Neural progenitor cell (in vitro differentiated cells): Measurements from ENCODE around the gene TMEM218. TPM values are rescaled to one million over a fixed set of nuclear protein-coding genes. Genes with fewer than 3 reads are reported as not detected.

Experiments used
- DNase-seq: peaks from one replicate; pipeline ENCODE4 v3.0.0-alpha.2; 2016; ENCODE audit warnings: low spot score
- H2AFZ ChIP-seq: fragments of 200-600 bp; sonication (generic); replicated peaks from 2 replicates; pipeline ENCODE4 v1.6.1; 2016; ENCODE audit warnings: antibody characterized with exemption
- H3F3A ChIP-seq: fragments of 200-600 bp; sonication (generic); 2 replicates; pipeline ENCODE4 v1.6.1; 2016; ENCODE audit warnings: antibody characterized with exemption, low read depth
- H3K27ac ChIP-seq: fragments of 200-600 bp; sonication (generic); 2 replicates; pipeline ENCODE4 v1.5.1; 2016; ENCODE audit warnings: mild to moderate bottlenecking
- H3K27me3 ChIP-seq: fragments of 200-600 bp; sonication (generic); 2 replicates; pipeline ENCODE4 v1.6.1; 2016; ENCODE audit warnings: mild to moderate bottlenecking, moderate library complexity
- H3K36me3 ChIP-seq: fragments of 200-600 bp; sonication (generic); 2 replicates; pipeline ENCODE4 v1.5.1; 2016
- H3K4me1 ChIP-seq: fragments of 200-600 bp; sonication (generic); 2 replicates; pipeline ENCODE4 v1.6.1; 2016; ENCODE audit warnings: mixed run types
- H3K4me2 ChIP-seq: fragments of 200-600 bp; sonication (generic); 2 replicates; pipeline ENCODE4 v1.6.1; 2016
- H3K4me3 ChIP-seq: fragments of 200-600 bp; sonication (generic); 2 replicates; pipeline ENCODE4 v1.5.1; 2016
- H3K79me2 ChIP-seq: fragments of 200-600 bp; sonication (generic); 2 replicates; pipeline ENCODE4 v1.6.1; 2016; ENCODE audit warnings: low read depth
- H3K9ac ChIP-seq: fragments of 200-600 bp; sonication (generic); 2 replicates; pipeline ENCODE4 v1.6.1; 2016
- H3K9me3 ChIP-seq: fragments of 200-600 bp; sonication (generic); 2 replicates; pipeline ENCODE4 v1.5.1; 2016; ENCODE audit warnings: low read depth
- H4K20me1 ChIP-seq: fragments of 200-600 bp; sonication (generic); 2 replicates; pipeline ENCODE4 v1.6.1; 2016; ENCODE audit warnings: low read depth
- H3K27ac Mint-ChIP-seq: 3 replicates; pipeline ENCODE4 v1.8.0; 2021; ENCODE audit warnings: mixed read lengths
- H3K27me3 Mint-ChIP-seq: 2 replicates; pipeline ENCODE4 v1.8.0; 2022; ENCODE audit warnings: low read depth, mild to moderate bottlenecking, inconsistent platforms, moderate library complexity, mixed read lengths; ENCODE audit not compliant: insufficient read depth
- H3K36me3 Mint-ChIP-seq: 3 replicates; pipeline ENCODE4 v1.8.0; 2021; ENCODE audit warnings: mixed read lengths
- H3K4me1 Mint-ChIP-seq: 3 replicates; pipeline ENCODE4 v1.8.0; 2021; ENCODE audit warnings: mixed read lengths
- H3K4me3 Mint-ChIP-seq: 3 replicates; pipeline ENCODE4 v1.8.0; 2021; ENCODE audit warnings: mild to moderate bottlenecking, moderate library complexity, mixed read lengths
- H3K9me3 Mint-ChIP-seq: 3 replicates; pipeline ENCODE4 v1.8.0; 2020; ENCODE audit warnings: mixed read lengths
- EZH2 ChIP-seq: fragments of 200-600 bp; sonication (generic); IDR thresholded peaks from 2 replicates; pipeline ENCODE4 v1.6.1; 2017; ENCODE audit warnings: antibody characterized with exemption, mild to moderate bottlenecking, moderate library complexity
- EZH2phosphoT487 ChIP-seq: fragments of 200-600 bp; sonication (generic); IDR thresholded peaks from 2 replicates; pipeline ENCODE4 v1.6.1; 2017; ENCODE audit warnings: antibody characterized with exemption
- total RNA-seq: library from RNA; depleted of rRNA; stranded (reverse); fragments of >200 nt; gene quantifications from 2 replicates; pipeline ENCODE4 v1.2.3, GENCODE V29; 2015; ENCODE audit warnings: low replicate concordance
- TF ChIP-seq, protein P1 (sequence below): fragments of 200-600 bp; sonication (generic); IDR thresholded peaks from 2 replicates; pipeline ENCODE4 v1.5.1; 2017; ENCODE audit warnings: antibody characterized with exemption, mild to moderate bottlenecking

TMEM218 gene
- total RNA-seq, 1 donor from 2014 or later, result 44.1 TPM

DNA sequence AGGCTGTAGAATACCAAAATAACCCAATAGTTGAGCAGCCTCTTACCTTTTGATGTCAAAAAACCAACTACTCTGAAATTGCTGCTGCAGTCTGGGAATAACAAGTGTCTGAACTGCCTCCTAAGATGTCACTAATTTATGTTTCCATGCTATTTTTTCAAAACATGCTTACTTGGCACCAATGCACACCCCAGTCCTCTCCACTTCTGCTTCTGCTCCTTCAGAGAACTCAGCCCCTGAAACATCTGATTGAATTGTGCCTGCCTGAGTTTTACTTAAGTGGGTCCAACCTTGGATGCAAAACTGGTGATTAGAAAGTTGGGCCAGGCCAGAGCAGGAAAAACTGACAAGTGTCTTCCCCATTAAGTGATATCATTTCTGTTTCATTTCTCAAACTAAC, 24.6 kb upstream of the TMEM218 start:
- H3K9me3 Mint-ChIP-seq, result no peaks in the 10 kb centered on the region
- peaks cover 45% of the 10 kb centered on the region for H3K4me1 ChIP-seq
- peaks cover 5% of the 10 kb centered on the region for H3K27me3 Mint-ChIP-seq
- no peak overlapping the region for H3K4me3 Mint-ChIP-seq
- H4K20me1 ChIP-seq, result no peaks in the 10 kb centered on the region
- no peak overlapping the region for H3K27ac ChIP-seq
- TF ChIP-seq EZH2phosphoT487 (no peak), EZH2 (no peak)
- TF ChIP-seq, protein P1, sequence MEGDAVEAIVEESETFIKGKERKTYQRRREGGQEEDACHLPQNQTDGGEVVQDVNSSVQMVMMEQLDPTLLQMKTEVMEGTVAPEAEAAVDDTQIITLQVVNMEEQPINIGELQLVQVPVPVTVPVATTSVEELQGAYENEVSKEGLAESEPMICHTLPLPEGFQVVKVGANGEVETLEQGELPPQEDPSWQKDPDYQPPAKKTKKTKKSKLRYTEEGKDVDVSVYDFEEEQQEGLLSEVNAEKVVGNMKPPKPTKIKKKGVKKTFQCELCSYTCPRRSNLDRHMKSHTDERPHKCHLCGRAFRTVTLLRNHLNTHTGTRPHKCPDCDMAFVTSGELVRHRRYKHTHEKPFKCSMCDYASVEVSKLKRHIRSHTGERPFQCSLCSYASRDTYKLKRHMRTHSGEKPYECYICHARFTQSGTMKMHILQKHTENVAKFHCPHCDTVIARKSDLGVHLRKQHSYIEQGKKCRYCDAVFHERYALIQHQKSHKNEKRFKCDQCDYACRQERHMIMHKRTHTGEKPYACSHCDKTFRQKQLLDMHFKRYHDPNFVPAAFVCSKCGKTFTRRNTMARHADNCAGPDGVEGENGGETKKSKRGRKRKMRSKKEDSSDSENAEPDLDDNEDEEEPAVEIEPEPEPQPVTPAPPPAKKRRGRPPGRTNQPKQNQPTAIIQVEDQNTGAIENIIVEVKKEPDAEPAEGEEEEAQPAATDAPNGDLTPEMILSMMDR, result no peak
- H3K9me3 ChIP-seq, result no peaks in the 10 kb centered on the region
- no peak overlapping the region for H3K9ac ChIP-seq
- DNase-seq, result no peak
- peaks cover 8% of the 10 kb centered on the region for H3K36me3 Mint-ChIP-seq
- H3K27me3 ChIP-seq, result no peaks in the 10 kb centered on the region
- no peak overlapping the region for H3K27ac Mint-ChIP-seq
- peaks cover 57% of the 10 kb centered on the region for H3K4me1 Mint-ChIP-seq
- H3K4me2 ChIP-seq, result no peak overlapping the region
- no peak overlapping the region for H3K4me3 ChIP-seq
- no peaks in the 10 kb centered on the region for H3K79me2 ChIP-seq
- peaks cover 15% of the 10 kb centered on the region for H3F3A ChIP-seq
- H2AFZ ChIP-seq, result no peak overlapping the region
- H3K36me3 ChIP-seq, result no peaks in the 10 kb centered on the region

DNA sequence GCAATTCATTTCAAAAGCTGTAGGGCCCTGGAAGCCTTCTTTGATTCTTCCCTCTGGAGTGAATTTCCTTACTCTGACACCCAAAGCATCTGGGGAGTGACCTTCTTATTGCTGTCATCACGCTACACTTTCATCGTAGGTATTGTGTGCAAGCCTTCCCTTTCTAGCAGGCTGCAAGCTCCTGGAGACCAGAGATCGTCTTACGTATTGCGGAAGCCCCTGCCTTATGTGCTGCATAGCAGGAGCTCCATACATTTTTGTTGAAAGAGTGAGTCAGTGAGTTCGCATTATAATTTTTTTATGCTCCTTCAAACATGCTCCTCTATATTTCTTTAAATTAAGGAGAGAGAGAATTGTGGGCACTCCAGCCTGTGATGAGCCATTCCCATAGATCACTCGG, 21.2 kb upstream of the TMEM218 start:
- Histone ChIP-seq H3K9me3 (no peaks in the 10 kb centered on the region), H3F3A (peaks cover 21% of the 10 kb centered on the region), H3K4me2 (no peak overlapping the region), H3K36me3 (no peaks in the 10 kb centered on the region), H3K4me1 (peaks cover 27% of the 10 kb centered on the region), H3K4me3 (no peak overlapping the region), H4K20me1 (no peaks in the 10 kb centered on the region), H3K27ac (no peak overlapping the region), H3K79me2 (no peaks in the 10 kb centered on the region), H2AFZ (no peak overlapping the region), H3K27me3 (peaks cover 4% of the 10 kb centered on the region), H3K9ac (no peak overlapping the region)
- H3K9me3 Mint-ChIP-seq, result peaks cover 5% of the 10 kb centered on the region
- DNase-seq, result no peak
- no peak overlapping the region for H3K4me3 Mint-ChIP-seq
- peaks cover 2% of the 10 kb centered on the region for H3K27me3 Mint-ChIP-seq
- peaks cover 12% of the 10 kb centered on the region for H3K36me3 Mint-ChIP-seq
- H3K4me1 Mint-ChIP-seq, result peaks cover 36% of the 10 kb centered on the region
- TF ChIP-seq, protein P1, result no peak
- no peak for TF ChIP-seq EZH2phosphoT487
- TF ChIP-seq EZH2, result no peak
- no peak overlapping the region for H3K27ac Mint-ChIP-seq

DNA sequence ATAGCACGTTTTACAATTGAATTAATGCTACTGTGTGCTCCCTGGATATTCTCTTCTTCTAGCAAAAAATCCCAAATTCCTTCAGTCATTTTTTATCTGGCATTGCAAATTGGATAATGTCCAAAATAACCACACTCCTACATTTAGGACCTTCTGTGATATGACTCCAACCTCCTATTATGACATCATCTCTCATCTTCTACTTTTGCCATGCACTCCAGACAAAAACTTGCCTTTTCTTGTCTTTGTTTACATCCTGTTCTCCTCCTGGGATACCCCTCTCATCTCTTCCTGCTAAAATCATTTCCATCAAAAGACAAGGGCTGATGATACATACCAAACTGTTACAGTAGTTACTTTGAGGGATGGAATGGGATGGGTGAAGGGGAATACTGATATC, 20.6 kb upstream of the TMEM218 start:
- H3F3A ChIP-seq, result peaks cover 21% of the 10 kb centered on the region
- TF ChIP-seq EZH2 (no peak), EZH2phosphoT487 (no peak)
- TF ChIP-seq, protein P1, result no peak
- H3K27me3 ChIP-seq, result peaks cover 4% of the 10 kb centered on the region
- no peak overlapping the region for H3K27ac ChIP-seq
- H3K4me2 ChIP-seq, result no peak overlapping the region
- no peak overlapping the region for H3K4me3 ChIP-seq
- no peak overlapping the region for H3K4me3 Mint-ChIP-seq
- no peaks in the 10 kb centered on the region for H4K20me1 ChIP-seq
- H3K27ac Mint-ChIP-seq, result no peak overlapping the region
- peaks cover 31% of the 10 kb centered on the region for H3K4me1 Mint-ChIP-seq
- no peak overlapping the region for H3K9ac ChIP-seq
- no peaks in the 10 kb centered on the region for H3K36me3 ChIP-seq
- peaks cover 22% of the 10 kb centered on the region for H3K4me1 ChIP-seq
- peaks cover 4% of the 10 kb centered on the region for H3K27me3 Mint-ChIP-seq
- peaks cover 12% of the 10 kb centered on the region for H3K36me3 Mint-ChIP-seq
- DNase-seq, result no peak
- H3K9me3 ChIP-seq, result no peaks in the 10 kb centered on the region
- no peaks in the 10 kb centered on the region for H3K79me2 ChIP-seq
- H3K9me3 Mint-ChIP-seq, result peaks cover 5% of the 10 kb centered on the region
- H2AFZ ChIP-seq, result no peak overlapping the region
